ENCODE results near the gene ACSL4.

- no peak for TF ChIP-seq POLR2A (IDR thresholded peaks at IDR 0.05; ENCODE audit: extremely low read depth, insufficient read length)
- no peak for TF ChIP-seq CTCF (IDR thresholded peaks at IDR 0.05; ENCODE audit: low read depth, low read length)
- TF ChIP-seq, protein P1, sequence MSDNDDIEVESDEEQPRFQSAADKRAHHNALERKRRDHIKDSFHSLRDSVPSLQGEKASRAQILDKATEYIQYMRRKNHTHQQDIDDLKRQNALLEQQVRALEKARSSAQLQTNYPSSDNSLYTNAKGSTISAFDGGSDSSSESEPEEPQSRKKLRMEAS (IDR thresholded peaks at IDR 0.05; ENCODE audit: low read depth, low read length): no peak
- no peak for TF ChIP-seq MYC (IDR thresholded peaks at IDR 0.05; ENCODE audit: low read depth, low read length)
Observed at GRCh38 chrX:109760209-109760921, 27.3 kb upstream of the ACSL4 start.

Measured in NB4 (cell line).